ENCODE results near the gene SAPCD2.

The SAPCD2 gene

DNA sequence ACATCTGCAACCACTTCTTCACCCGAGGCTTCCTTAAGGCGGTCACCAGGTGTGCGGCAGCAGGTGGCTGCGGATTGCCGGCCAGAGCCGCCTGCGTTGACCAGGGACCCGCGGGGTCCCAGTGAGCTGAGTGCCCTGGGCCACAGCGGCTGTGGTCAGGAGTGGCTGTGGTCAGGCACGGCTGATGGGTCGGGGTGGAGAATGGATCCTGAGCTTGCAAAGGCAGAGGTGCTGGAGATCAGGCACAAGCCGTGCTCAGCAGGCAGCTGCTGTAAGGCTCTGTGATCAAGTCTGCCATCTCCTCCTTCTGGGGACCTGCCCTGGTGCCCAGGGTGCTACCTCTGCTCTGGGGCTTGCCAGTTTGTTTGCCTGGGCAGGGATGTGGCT, 9.0 kb upstream of the SAPCD2 start:
- Histone ChIP-seq H3K36me3 (ENCODE audit: control insufficient read depth in 2 of 2, insufficient read depth in 1 of 2, low read length in 2 of 2) (peaks cover 0 to 46% of the 10 kb centered on the region in 2 experiments; a peak in 1 of 3 replicates), H3K4me3 (ENCODE audit: low read depth, low read length) (no peak overlapping the region), H3K27ac (ENCODE audit: extremely low read depth, low read depth, low read length) (no peak overlapping the region), H3K4me1 (ENCODE audit: control insufficient read depth, insufficient read depth, low read length) (no peaks in the 10 kb centered on the region; the same call in 1 of the 2 replicates), H3K9me3 (ENCODE audit: control insufficient read depth, insufficient read depth, low read depth, low read length) (no peaks in the 10 kb centered on the region)
- POLR2A ChIA-PET, result no interaction called here
- no peak for TF ChIP-seq ZNF10 (tag by site-specific recombination; IDR thresholded peaks at IDR 0.05)
- no peak for TF ChIP-seq KLF1 (tag by site-specific recombination; IDR thresholded peaks at IDR 0.05)
- TF ChIP-seq ZNF449 (tag by site-specific recombination; IDR thresholded peaks at IDR 0.05), result no peak
- TF ChIP-seq BCL11B (tag by site-specific recombination; IDR thresholded peaks at IDR 0.05; ENCODE audit: low read depth), result no peak
- TF ChIP-seq ZNF792 (tag by site-specific recombination; IDR thresholded peaks at IDR 0.05), result no peak
- CTCF ChIA-PET, result interaction anchor here (0.6 to 1.7 kb wide), 3 partner anchors 12 to 51 kb away, joined by 3 to 6 read pairs (median 5); partner anchors contain the start of gene ABCA2

- ChIA-PET CTCF (interaction anchor here (0.7 to 1.7 kb wide), 3 partner anchors 12 to 50 kb away, joined by 3 to 5 read pairs (median 3); partner anchors contain the start of gene ABCA2), POLR2A (no interaction called here)
- Histone ChIP-seq H3K4me1 (ENCODE audit: control insufficient read depth, insufficient read depth, low read length) (no peaks in the 10 kb centered on the region; the same call in 1 of the 2 replicates), H3K4me3 (ENCODE audit: low read depth, low read length) (no peak overlapping the region), H3K9me3 (ENCODE audit: control insufficient read depth, insufficient read depth, low read depth, low read length) (no peaks in the 10 kb centered on the region), H3K36me3 (ENCODE audit: control insufficient read depth in 2 of 2, insufficient read depth in 1 of 2, low read length in 2 of 2) (peaks cover 0 to 46% of the 10 kb centered on the region in 2 experiments; a peak in 1 of 3 replicates), H3K27ac (ENCODE audit: extremely low read depth, low read depth, low read length) (no peak overlapping the region)
- TF ChIP-seq SP2 (tag by site-specific recombination; IDR thresholded peaks at IDR 0.05) (no peak), ZNF513 (tag by site-specific recombination; IDR thresholded peaks at IDR 0.05) (no peak), KLF8 (tag by site-specific recombination; IDR thresholded peaks at IDR 0.05) (peak; percentile 48), ZNF16 (tag by site-specific recombination; IDR thresholded peaks at IDR 0.05; ENCODE audit: low read depth) (no peak), ZNF514 (tag by site-specific recombination; IDR thresholded peaks at IDR 0.05) (no peak), ZNF18 (tag by site-specific recombination; IDR thresholded peaks at IDR 0.05) (no peak)
These were observed 8.5 kb upstream of the SAPCD2 start for GRCh38 chr9:137078701-137079400.

DNA sequence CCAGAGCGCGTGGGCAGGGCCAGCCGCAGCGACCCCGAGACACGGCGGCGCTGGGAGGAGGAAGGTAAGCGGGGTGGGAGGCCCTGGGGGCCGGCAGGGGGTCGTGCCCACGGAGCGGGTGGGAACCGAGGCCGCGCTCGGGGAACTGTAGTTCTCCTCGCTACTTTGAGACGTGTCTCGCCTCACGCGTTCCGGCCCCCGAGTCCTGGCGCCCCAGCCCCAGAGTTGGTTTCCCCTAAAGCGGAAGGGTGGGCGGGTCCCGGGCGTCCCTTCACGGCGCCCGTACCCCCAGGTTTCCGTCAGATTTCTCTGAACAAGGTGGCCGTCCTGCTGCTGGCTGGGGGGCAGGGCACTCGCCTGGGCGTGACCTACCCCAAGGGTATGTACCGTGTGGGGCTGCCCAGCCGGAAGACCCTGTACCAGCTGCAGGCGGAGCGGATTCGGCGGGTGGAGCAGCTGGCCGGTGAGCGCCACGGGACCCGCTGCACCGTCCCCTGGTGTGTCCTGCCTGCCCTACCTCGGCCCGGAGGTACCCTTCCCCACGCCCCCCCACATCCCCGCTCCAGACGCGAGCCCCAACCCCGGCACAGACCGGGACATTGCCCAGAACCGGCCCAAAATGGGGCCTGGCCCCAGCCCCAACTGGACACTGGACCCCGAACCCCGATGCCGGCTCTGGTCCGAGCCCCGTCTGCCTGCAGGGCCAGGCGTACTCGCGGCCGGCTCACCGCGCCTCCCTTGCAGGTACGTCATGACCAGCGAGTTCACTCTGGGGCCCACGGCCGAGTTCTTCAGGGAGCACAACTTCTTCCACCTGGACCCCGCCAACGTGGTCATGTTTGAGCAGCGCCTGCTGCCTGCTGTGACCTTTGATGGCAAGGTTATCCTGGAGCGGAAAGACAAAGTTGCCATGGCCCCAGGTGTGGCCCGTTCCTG, 7.7 kb upstream of the SAPCD2 start:
- Histone ChIP-seq H3K9me3 (ENCODE audit: control insufficient read depth, insufficient read depth, low read depth, low read length) (no peaks in the 10 kb centered on the region), H3K36me3 (ENCODE audit: control insufficient read depth in 2 of 2, insufficient read depth in 1 of 2, low read length in 2 of 2) (peaks cover 0 to 43% of the 10 kb centered on the region in 2 experiments; a peak in 1 of 3 replicates), H3K4me3 (ENCODE audit: low read depth, low read length) (peak overlapping the region; percentile 43), H3K27ac (ENCODE audit: extremely low read depth, low read depth, low read length) (peak overlapping the region; percentile 46; the same call in 1 of the 2 replicates), H3K4me1 (ENCODE audit: control insufficient read depth, insufficient read depth, low read length) (no peaks in the 10 kb centered on the region; the same call in 1 of the 2 replicates)
- POLR2A ChIA-PET, result interaction anchor here (1.1 to 2.3 kb wide), 4 partner anchors 8 to 24 kb away, joined by 3 to 21 read pairs (median 4); partner anchors contain the start of genes ENTPD2 and MAN1B1
- CTCF ChIA-PET, result interaction anchor here (0.7 to 2.6 kb wide), 6 partner anchors 9 to 49 kb away, joined by 3 to 16 read pairs (median 8); partner anchors contain the start of genes ABCA2 and MAN1B1
- peak; percentile 59; the same call in 1 of the 2 replicates for TF ChIP-seq ZBTB10 (tag by site-specific recombination; IDR thresholded peaks at IDR 0.05)
- TF ChIP-seq SP3 (tag by site-specific recombination; IDR thresholded peaks at IDR 0.05), result 0 out of 2 replicates have a peak, but pooled peaks have one; percentile 15
- TF ChIP-seq, protein P1, sequence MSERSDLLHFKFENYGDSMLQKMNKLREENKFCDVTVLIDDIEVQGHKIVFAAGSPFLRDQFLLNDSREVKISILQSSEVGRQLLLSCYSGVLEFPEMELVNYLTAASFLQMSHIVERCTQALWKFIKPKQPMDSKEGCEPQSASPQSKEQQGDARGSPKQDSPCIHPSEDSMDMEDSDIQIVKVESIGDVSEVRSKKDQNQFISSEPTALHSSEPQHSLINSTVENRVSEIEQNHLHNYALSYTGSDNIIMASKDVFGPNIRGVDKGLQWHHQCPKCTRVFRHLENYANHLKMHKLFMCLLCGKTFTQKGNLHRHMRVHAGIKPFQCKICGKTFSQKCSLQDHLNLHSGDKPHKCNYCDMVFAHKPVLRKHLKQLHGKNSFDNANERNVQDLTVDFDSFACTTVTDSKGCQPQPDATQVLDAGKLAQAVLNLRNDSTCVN (tag by site-specific recombination; optimal IDR thresholded peaks at IDR 0.05), result peak; percentile 14
- no peak for TF ChIP-seq ZNF76 (tag by site-specific recombination; IDR thresholded peaks at IDR 0.05; ENCODE audit: borderline replicate concordance, low read depth)
- TF ChIP-seq PATZ1 (tag by site-specific recombination; IDR thresholded peaks at IDR 0.05), result peak; percentile 35; the same call in 1 of the 2 replicates
